Breast epithelium (tissue), 4 donors: ENCODE measurements around the gene TRIM54. TPM values are rescaled to one million over a fixed set of nuclear protein-coding genes. Genes with fewer than 3 reads are reported as not detected.

Experiments
- DNase-seq, 2 donors: peaks; one replicate each; pipeline ENCODE4 v3.0.0-alpha.2; 2019; ENCODE audit warnings: low spot score in 2 of 2
- H3K27ac ChIP-seq, 2 donors: fragments of 200-600 bp; sonication (generic) in 1 of 2; one replicate each; pipeline ENCODE4 v1.5.1; 2016 to 2019; ENCODE audit warnings: mild to moderate bottlenecking in 1 of 2
- H3K27me3 ChIP-seq, 2 donors: fragments of 200-600 bp; sonication (generic) in 1 of 2; one replicate each; pipeline versions ENCODE4 v1.5.1 to v1.6.0; 2017 to 2019; ENCODE audit warnings: control low read depth in 1 of 2, mild to moderate bottlenecking in 1 of 2
- H3K36me3 ChIP-seq: fragments of 200-600 bp; one replicate; pipeline ENCODE4 v1.5.1; 2019
- H3K4me1 ChIP-seq, 2 donors: fragments of 200-600 bp; sonication (generic); one replicate each; pipeline ENCODE4 v1.5.1; 2016 to 2019; ENCODE audit warnings: control low read depth in 1 of 2
- H3K4me3 ChIP-seq, 3 donors: fragments of 200-600 bp; sonication (generic); 1 replicate in 2 of 3; 2 replicates in 1 of 3; pipeline ENCODE4 v1.5.1; 2016 to 2019; ENCODE audit warnings: mild to moderate bottlenecking in 3 of 3, moderate library complexity in 2 of 3
- H3K9me3 ChIP-seq, 2 donors: fragments of 200-600 bp; sonication (generic) in 1 of 2; one replicate each; pipeline ENCODE4 v1.5.1; 2016 to 2019; ENCODE audit warnings: control low read depth in 1 of 2
- CTCF ChIP-seq, 3 donors: fragments of 450-650 bp; IDR thresholded peaks; one replicate each; pipeline ENCODE4 v1.5.1; 2016 to 2017; ENCODE audit warnings: antibody characterized with exemption in 3 of 3, mild to moderate bottlenecking in 3 of 3, moderate library complexity in 3 of 3
- POLR2A ChIP-seq: fragments of 450-650 bp; IDR thresholded peaks from one replicate; pipeline ENCODE4 v1.6.1; 2016; ENCODE audit warnings: antibody characterized with exemption, mild to moderate bottlenecking, moderate library complexity
- POLR2AphosphoS5 ChIP-seq, 3 donors: sonication (generic); formaldehyde crosslinking; IDR thresholded peaks; one replicate each; pipeline ENCODE4 v1.6.1; 2017; ENCODE audit warnings: antibody characterized with exemption in 3 of 3
- intact Hi-C: fragments of 100-400 bp; cut with DNase I; formaldehyde crosslinking; loops from one replicate; pipeline ENCODE4 v1.15.1; 2023; ENCODE audit warnings: low total_unique reads
- total RNA-seq, 3 donors: library from RNA; depleted of rRNA; stranded (reverse); fragments of >200 nt; gene quantifications; one replicate each; pipeline ENCODE4 v1.1.0, GENCODE V29; 2016

The TRIM54 gene
- total RNA-seq, 3 donors from 2014 or later, result 0.15 to 0.66 TPM; not detected in 1

GRCh38 chr2:27250652-27251379 is 31.4 kb upstream of the TRIM54 start:
- no peak overlapping the region for H3K4me3 ChIP-seq
- no peaks in the 10 kb centered on the region for H3K36me3 ChIP-seq
- no peaks in the 10 kb centered on the region for H3K4me1 ChIP-seq
- DNase-seq, result no peak
- H3K9me3 ChIP-seq, result no peaks in the 10 kb centered on the region
- intact Hi-C loops, result no loop called here
- no peak overlapping the region for H3K27ac ChIP-seq
- no peak for TF ChIP-seq POLR2AphosphoS5 (IDR thresholded peaks at IDR 0.05)
- TF ChIP-seq POLR2A, result no peak
- no peak for TF ChIP-seq CTCF (IDR thresholded peaks at IDR 0.05)
- peaks cover 0 to 22% of the 10 kb centered on the region in 2 donors for H3K27me3 ChIP-seq

- Histone ChIP-seq H3K27me3 (peaks cover 0 to 28% of the 10 kb centered on the region in 2 donors), H3K4me3 (no peak overlapping the region), H3K27ac (no peak overlapping the region), H3K36me3 (no peaks in the 10 kb centered on the region), H3K4me1 (no peaks in the 10 kb centered on the region), H3K9me3 (no peaks in the 10 kb centered on the region)
- DNase-seq, result no peak
- intact Hi-C loops, result no loop called here
- TF ChIP-seq POLR2A (no peak), CTCF (IDR thresholded peaks at IDR 0.05) (no peak), POLR2AphosphoS5 (IDR thresholded peaks at IDR 0.05) (no peak)
These were observed 30.5 kb upstream of the TRIM54 start for GRCh38 chr2:27251766-27252165.

DNA sequence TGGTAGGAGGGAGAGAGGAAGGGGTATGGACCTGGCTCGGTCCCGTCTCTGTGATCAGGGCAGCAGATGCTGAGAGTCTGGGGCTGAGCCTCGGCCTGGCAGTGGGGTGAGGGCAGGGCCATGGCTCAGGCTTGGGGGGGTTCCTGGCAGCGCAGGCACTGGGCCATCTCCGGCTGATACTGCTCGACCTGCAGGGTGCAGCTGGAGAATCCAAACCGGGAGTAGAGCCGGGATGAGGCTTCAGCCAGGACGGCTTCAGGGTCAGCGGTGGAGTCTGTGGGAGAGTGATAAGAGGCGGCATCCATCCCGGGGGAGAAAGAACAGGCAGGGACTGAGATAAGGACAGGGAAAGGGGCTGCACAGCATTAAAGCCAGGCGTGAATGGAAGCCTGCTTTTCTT is 27.0 kb upstream of the TRIM54 start:
- intact Hi-C loops, result no loop called here
- Histone ChIP-seq H3K27ac (no peak overlapping the region), H3K4me3 (no peak overlapping the region), H3K4me1 (no peaks in the 10 kb centered on the region), H3K9me3 (no peaks in the 10 kb centered on the region), H3K27me3 (peaks cover 0 to 56% of the 10 kb centered on the region in 2 donors), H3K36me3 (no peaks in the 10 kb centered on the region)
- TF ChIP-seq POLR2A (no peak), CTCF (IDR thresholded peaks at IDR 0.05) (no peak), POLR2AphosphoS5 (IDR thresholded peaks at IDR 0.05) (no peak)
- no peak for DNase-seq

DNA sequence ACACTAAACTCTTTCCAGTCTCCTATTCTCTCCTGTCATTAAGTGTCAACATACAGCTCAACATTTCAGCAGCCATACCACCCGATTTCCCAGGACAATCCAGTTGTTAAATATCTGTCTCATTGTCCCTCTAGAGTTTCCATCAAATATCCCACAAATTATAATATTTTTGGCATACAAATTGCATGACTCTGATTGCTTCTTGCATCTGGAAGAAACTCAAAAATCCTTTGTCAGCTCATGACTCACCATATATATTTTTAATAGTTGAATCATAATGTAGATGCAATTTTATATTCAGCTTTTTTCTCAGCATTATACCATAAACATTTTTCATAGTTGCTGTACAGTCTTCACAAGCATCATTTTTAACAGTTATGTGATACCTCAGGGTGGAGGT is 26.6 kb upstream of the TRIM54 start:
- no peak for TF ChIP-seq CTCF (IDR thresholded peaks at IDR 0.05)
- no peak for TF ChIP-seq POLR2AphosphoS5 (IDR thresholded peaks at IDR 0.05)
- TF ChIP-seq POLR2A, result no peak
- no peak overlapping the region for H3K4me3 ChIP-seq
- H3K9me3 ChIP-seq, result no peaks in the 10 kb centered on the region
- intact Hi-C loops, result no loop called here
- peaks cover 0 to 56% of the 10 kb centered on the region in 2 donors for H3K27me3 ChIP-seq
- DNase-seq, result no peak
- H3K4me1 ChIP-seq, result no peaks in the 10 kb centered on the region
- H3K27ac ChIP-seq, result no peak overlapping the region
- H3K36me3 ChIP-seq, result no peaks in the 10 kb centered on the region

DNA sequence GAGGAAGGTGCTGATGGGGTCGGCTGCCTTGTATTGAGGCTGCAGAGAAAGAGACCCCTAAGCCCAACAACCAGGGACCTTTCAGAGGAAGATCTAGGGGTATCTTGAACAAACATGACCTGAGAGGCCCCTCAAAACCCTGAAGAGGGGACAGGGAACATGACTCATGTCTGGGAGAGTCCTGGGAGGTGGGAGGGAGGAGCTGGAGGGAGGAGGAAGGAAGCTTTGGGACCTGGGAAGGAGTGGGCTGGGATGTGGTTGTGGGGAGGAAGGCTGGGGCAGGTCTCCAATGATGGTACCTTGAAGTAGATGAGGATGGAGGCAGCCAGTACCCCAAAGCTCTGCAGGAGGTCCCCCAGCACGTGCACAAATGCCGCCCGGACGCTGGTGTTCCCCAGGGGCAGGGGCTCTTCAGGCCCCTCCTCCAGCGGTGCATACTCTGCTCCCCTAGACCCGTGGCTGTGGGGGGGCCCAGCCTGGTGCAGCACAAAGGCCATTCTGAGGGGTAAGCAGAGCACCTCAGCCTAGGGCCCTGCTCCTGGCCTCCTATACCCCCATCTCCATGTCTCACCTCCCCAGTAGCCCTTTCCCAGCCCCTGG is 25.3 kb upstream of the TRIM54 start:
- no peak for TF ChIP-seq CTCF (IDR thresholded peaks at IDR 0.05)
- no peak for TF ChIP-seq POLR2A
- no peak for TF ChIP-seq POLR2AphosphoS5 (IDR thresholded peaks at IDR 0.05)
- no peaks in the 10 kb centered on the region for H3K9me3 ChIP-seq
- H3K27ac ChIP-seq, result no peak overlapping the region
- H3K36me3 ChIP-seq, result no peaks in the 10 kb centered on the region
- H3K4me3 ChIP-seq, result no peak overlapping the region
- peaks cover 0 to 2% of the 10 kb centered on the region in 2 donors for H3K4me1 ChIP-seq
- DNase-seq, result no peak
- H3K27me3 ChIP-seq, result peaks cover 2 to 63% of the 10 kb centered on the region in 2 donors
- intact Hi-C loops, result no loop called here
